ENCODE results near the gene ANGPTL4. TPM values are rescaled to one million over a fixed set of nuclear protein-coding genes. Genes with fewer than 3 reads are reported as not detected.

Gene ANGPTL4
- total RNA-seq, 1 donor from 2014 or later = 0.82 TPM

- DNase-seq (ENCODE audit: low spot score in 2 of 2) (no peak), FAIRE-seq (no peak)
These were observed 24.0 kb downstream of the ANGPTL4 start for GRCh38 chr19:8387688-8388611.

- DNase-seq (ENCODE audit: low spot score in 2 of 2) (no peak), FAIRE-seq (no peak)
These were observed 24.6 kb downstream of the ANGPTL4 start for GRCh38 chr19:8388612-8388958.

- FAIRE-seq = peak; percentile 98
These were observed 26.1 kb downstream of the ANGPTL4 start, which contains the start of gene RAB11B for GRCh38 chr19:8389891-8390616. Gene RAB11B (plus strand): TSS chr19:8390360. CDS start chr19:8390417, 57 bp downstream.

DNA sequence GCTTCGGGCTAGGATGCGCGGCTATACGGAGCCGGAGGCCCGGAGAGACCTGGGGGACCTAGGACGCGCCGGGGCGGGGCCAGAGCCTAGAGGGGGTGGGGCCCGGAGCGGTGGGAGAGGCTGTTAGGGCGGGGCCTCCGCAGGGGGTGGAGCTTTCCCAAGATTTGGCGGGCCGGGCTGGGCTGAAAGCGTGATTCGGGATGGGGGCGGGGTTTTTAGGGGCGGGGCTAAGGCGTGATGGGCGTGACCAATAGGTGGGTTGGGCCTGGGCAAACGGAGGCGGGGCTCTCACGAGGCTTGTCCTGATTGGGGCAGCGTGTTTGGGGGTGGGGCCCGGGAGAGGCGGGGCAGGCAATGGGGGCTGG lies 26.6 kb downstream of the ANGPTL4 start:
- FAIRE-seq (no peak), DNase-seq (ENCODE audit: low spot score in 2 of 2) (peak; percentile 89 to 93)

More at GRCh38 chr19:8389891-8390616, 26.1 kb downstream of the ANGPTL4 start, which contains the start of gene RAB11B:
- peak; percentile 94 to 96 for DNase-seq (ENCODE audit: low spot score in 2 of 2)

DNA sequence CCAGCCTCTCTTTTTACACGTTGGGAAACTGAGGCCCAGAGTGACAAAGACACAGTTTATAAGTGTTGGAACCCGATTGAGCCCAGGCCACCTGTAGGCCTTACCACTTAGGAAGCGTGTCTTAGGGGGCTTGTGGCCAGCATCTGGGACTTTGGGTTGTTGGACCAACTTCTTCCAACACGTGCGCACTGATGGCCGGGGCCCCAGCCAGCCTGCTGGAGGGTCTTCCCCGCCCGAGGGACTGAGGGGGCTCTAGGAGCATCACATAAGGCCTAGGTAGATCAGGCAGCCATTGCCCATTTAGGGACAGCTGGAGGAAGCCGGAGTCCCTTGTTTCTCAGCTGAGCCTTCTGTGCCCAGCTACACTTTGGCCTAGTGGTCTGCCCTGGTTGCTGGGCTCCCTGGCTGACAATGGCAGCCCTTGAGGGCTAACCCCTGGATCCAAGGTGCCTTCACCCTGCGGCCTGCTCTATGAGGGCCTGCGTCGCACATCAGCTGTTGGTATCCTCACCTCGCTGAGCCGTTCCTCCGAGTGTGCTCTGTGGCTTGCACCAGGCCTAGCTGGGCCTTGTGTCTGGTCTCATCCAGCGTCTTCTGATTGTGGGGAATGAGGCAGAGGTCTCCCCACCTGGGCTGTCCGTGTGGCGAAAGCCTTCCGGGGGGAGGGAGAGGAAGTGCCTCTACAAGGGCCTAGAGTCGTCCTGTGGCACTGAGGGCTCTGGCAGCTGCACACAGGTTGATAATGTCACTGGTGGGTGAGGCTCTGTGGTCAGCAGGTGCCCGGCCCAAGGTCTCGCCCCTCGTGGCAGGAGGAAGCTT lies 27.5 kb downstream of the ANGPTL4 start:
- FAIRE-seq (no peak), DNase-seq (ENCODE audit: low spot score in 2 of 2) (no peak)

GRCh38 chr19:8392017-8392591 lies 28.1 kb downstream of the ANGPTL4 start:
- DNase-seq (ENCODE audit: low spot score in 2 of 2) (no peak), FAIRE-seq (no peak)

GRCh38 chr19:8393192-8393870 lies 29.4 kb downstream of the ANGPTL4 start:
- no peak for DNase-seq (ENCODE audit: low spot score in 2 of 2)

GRCh38 chr19:8393871-8394250 lies 29.9 kb downstream of the ANGPTL4 start:
- DNase-seq (ENCODE audit: low spot score in 2 of 2) = peak in 1 of 2 donors; percentile 62
- no peak for FAIRE-seq

More at GRCh38 chr19:8393192-8393870, 29.4 kb downstream of the ANGPTL4 start:
- no peak for FAIRE-seq

DNA sequence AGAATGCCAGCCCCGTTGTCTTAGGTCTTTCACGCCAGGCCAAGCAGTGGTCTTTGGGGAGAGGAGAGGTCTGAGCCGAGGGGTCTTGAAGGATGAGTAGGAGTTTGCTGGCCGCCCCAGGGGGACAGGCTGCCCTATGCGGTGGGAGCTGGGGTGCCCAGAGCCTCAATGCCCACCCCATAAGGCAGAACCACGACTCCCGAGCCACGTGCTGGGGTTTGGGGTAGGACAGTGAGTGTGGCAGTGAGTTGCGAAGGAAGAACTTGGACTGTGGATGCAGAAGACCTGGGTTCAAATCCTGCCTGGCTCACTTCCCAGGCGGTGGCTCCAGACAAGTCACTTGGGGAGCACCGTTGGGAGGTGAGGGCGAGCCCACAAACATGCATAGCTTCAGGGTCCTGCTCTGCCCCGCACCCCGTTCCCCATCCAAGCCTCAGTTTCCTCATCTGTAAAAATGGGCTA lies 31.7 kb downstream of the ANGPTL4 start:
- DNase-seq (ENCODE audit: low spot score in 2 of 2) = no peak
- FAIRE-seq = no peak

DNA sequence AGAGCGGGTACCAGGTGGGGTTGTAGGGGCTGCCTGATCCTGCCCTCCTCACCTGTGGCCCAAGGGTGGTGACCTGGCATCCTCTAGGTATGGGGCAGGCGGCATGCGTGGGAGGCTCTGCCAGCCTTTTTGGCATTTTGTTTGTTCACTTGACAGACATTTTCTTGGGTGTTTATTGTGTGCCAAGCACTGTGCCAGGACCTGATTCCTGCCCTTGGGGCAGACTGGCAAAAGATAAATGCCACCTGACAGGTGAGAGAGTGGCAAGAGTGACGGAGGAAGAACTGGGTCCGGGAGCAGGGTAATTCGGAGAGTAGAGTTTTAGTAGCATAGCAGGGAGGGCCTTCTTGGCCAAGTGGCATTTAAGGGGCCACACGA lies 32.2 kb downstream of the ANGPTL4 start:
- DNase-seq (ENCODE audit: low spot score in 2 of 2) (no peak), FAIRE-seq (no peak)

DNA sequence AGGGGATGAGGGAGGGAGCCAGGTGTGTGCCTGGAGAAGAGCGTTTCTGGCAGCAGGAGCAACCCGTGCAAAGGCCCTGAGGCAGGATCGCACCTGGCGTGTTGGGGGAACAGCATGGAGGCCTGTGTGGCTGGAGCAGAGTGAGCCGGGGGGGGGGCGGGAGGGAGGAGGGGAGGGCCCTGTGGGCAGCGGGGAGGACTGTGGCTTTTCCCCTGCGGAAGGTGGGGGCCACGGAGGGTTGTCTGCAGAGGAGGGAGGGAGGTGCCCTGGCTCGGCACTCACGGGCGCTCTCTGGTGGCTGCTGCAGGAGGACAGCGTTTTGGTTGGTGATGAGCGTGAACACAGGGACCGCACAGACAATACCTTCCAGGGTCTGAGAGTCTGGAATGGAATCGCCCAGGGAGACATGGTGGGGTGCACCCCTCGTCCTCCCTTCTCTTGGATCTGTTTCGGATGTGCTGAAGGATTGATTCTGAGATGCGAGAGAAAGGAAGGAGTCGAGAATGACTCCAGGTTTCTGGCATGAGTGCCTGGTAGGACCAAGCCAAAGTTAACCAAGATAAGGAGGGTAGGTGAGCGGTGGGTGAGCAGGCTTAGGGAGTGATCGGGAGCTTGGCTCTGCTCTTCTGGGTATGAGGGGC lies 32.7 kb downstream of the ANGPTL4 start:
- DNase-seq (ENCODE audit: low spot score in 2 of 2) = peak; percentile 69 to 70
- FAIRE-seq = no peak

DNA sequence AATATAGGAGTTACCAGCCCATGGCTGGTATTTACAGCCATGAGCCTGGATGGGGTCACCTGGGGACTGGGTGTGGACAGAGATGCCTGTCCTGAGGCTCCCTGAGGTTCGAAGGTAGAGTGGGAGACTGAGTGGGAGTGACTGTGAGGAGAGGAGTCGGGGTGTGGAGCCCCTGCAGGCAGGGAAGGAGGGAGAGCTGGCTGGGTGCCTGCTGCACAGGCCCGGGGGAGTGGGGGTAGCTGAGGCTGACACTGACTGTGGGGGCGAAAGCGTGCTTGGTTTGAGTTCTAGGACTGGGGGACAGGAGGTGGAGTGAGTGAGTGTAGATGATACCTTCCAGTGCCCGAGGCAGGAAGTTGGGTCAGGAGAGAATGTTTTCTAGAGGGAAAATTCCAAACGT lies 33.3 kb downstream of the ANGPTL4 start:
- DNase-seq (ENCODE audit: low spot score in 2 of 2) = no peak
- no peak for FAIRE-seq

- no peak for DNase-seq (ENCODE audit: low spot score in 2 of 2)
These were observed 33.9 kb downstream of the ANGPTL4 start for GRCh38 chr19:8397746-8398310.

GRCh38 chr19:8398311-8398771 lies 34.4 kb downstream of the ANGPTL4 start:
- FAIRE-seq (no peak), DNase-seq (ENCODE audit: low spot score in 2 of 2) (no peak)

More at GRCh38 chr19:8397746-8398310, 33.9 kb downstream of the ANGPTL4 start:
- FAIRE-seq = no peak

DNA sequence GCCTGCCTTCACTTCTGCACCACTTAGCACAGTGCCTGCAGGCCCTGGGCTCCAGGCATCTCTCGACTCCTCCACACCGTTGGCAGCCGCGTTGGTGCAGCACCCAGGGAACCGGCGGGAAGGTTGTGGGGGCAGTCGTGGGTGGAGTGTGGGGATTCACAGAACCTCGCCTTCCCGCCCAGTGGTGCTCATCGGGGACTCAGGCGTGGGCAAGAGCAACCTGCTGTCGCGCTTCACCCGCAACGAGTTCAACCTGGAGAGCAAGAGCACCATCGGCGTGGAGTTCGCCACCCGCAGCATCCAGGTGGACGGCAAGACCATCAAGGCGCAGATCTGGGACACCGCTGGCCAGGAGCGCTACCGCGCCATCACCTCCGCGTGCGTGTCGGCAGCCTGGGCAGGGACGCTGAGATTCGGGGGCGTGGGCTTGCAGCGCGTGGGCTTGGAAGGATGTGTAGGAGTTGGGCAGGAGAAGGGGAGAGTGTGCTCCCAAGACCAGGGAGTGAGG lies 35.8 kb downstream of the ANGPTL4 start:
- DNase-seq (ENCODE audit: low spot score in 2 of 2) = no peak

GRCh38 chr19:8401981-8402411 lies 38.0 kb downstream of the ANGPTL4 start:
- no peak for FAIRE-seq

More for the DNA sequence above, 35.8 kb downstream of the ANGPTL4 start:
- no peak for FAIRE-seq

DNA sequence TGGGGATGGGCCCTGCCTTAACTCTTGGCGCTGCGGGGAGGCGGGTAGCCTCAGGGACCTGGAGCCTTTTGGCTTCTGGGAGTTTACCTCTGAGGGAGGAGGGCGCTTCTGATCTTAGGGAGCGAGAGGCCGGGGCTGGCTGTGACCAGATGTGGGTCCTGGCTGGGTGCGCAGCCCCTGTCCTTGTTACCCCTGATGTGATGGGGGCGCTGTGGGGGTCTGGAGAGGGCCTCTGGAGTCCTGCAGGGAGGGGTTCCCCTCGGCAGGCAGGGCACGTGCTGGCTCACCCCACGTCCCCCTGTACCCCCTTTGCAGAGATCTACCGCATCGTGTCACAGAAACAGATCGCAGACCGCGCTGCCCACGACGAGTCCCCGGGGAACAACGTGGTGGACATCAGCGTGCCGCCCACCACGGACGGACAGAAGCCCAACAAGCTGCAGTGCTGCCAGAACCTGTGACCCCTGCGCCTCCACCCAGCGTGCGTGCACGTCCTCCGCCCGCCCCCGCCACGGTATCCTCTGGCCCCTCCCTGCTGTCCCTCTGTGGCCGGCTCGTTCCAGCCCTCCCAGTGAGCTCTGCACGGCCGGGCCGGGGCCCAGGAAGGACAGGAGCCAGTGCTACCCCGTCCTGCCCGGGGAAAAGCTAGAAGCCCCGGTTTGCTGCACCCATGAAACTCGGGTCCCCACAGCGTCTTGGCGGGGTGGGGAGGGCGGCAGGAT lies 39.3 kb downstream of the ANGPTL4 start:
- no peak for DNase-seq (ENCODE audit: low spot score in 2 of 2)
- FAIRE-seq = no peak

More at GRCh38 chr19:8401981-8402411, 38.0 kb downstream of the ANGPTL4 start:
- no peak for DNase-seq (ENCODE audit: low spot score in 2 of 2)

DNA sequence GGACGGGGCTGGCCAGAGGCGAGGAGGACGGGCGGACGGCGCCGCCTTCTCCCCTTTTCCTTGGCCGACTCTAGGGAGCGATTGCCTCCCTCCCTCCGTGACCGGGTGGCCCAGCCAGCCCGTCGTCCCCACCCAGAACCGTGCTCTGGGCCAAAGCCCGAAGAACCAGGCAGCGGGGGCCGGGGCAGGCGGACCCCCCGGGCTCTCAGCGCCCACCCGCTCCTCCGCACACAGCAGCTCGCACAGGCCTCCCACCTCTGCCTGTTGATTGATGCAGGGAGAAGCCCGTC lies 39.8 kb downstream of the ANGPTL4 start:
- DNase-seq (ENCODE audit: low spot score in 2 of 2) (no peak), FAIRE-seq (no peak)

All from frontal cortex (tissue), 4 donors.